Fibroblast of mammary gland (primary cell): Measurements from ENCODE around the gene TTC8.

Source experiments
- DNase-seq: peaks from one replicate; pipeline ENCODE4 v3.0.0-alpha.2; 2010; ENCODE audit warnings: low read depth
- H3K4me3 ChIP-seq: 2 replicates; pipeline ENCODE4 v1.5.1; 2011; ENCODE audit warnings: low read depth, mild to moderate bottlenecking, low read length, moderate library complexity; ENCODE audit not compliant: control insufficient read depth
- CTCF ChIP-seq: conservative IDR thresholded peaks from 2 replicates; pipeline ENCODE4 v1.5.1; 2011; ENCODE audit warnings: low read depth, low read length, inconsistent platforms; ENCODE audit not compliant: control insufficient read depth, insufficient read depth

TTC8 gene

GRCh38 chr14:88791629-88792472 is 32.6 kb upstream of the TTC8 start:
- no peak for DNase-seq
- no peak for TF ChIP-seq CTCF
- H3K4me3 ChIP-seq, result peak overlapping the region; percentile 43

GRCh38 chr14:88792473-88793258 is 31.8 kb upstream of the TTC8 start, which contains the start of gene EML5:
Gene EML5, minus strand, starts transcription at chr14:88792953. Its CDS starts 450 bp downstream, at chr14:88792503.
- peak within 1 kb of the TSS; percentile 58 for H3K4me3 ChIP-seq
- peak; percentile 36 for DNase-seq
- TF ChIP-seq CTCF, result peak; percentile 28

- TF ChIP-seq CTCF, result no peak
- H3K4me3 ChIP-seq, result peak overlapping the region; percentile 58
- no peak for DNase-seq
These were observed 31.2 kb upstream of the TTC8 start for GRCh38 chr14:88793259-88793625.

- no peak for DNase-seq
- TF ChIP-seq CTCF, result no peak
- H3K4me3 ChIP-seq, result no peak overlapping the region
These were observed 26.3 kb upstream of the TTC8 start for GRCh38 chr14:88798156-88798555.

- DNase-seq, result no peak
- H3K4me3 ChIP-seq, result no peak overlapping the region
- TF ChIP-seq CTCF, result no peak
These were observed 24.9 kb upstream of the TTC8 start for GRCh38 chr14:88799522-88799921.

- no peak for TF ChIP-seq CTCF
- no peak for DNase-seq
- no peak overlapping the region for H3K4me3 ChIP-seq
These were observed 21.9 kb upstream of the TTC8 start for GRCh38 chr14:88802596-88802995.
